Astrocyte of the cerebellum (primary cell): Measurements from ENCODE around the gene INPP5K.

ENCODE experiments used
- DNase-seq: peaks from one replicate; pipeline ENCODE4 v3.0.0-alpha.2; 2011; ENCODE audit warnings: low read depth
- H3K4me3 ChIP-seq: 2 replicates; pipeline ENCODE4 v1.5.1; 2011; ENCODE audit warnings: mild to moderate bottlenecking, low read depth, low read length, moderate library complexity
- CTCF ChIP-seq: IDR thresholded peaks from 2 replicates; pipeline ENCODE4 v1.5.1; 2012; ENCODE audit warnings: low read length, low read depth, moderate library complexity, mild to moderate bottlenecking; ENCODE audit errors: missing control alignments
- in situ Hi-C: cut with HindIII; loops from 2 replicates; pipeline ENCODE4 v1.10.0; 2017; ENCODE audit warnings: low sequenced_read_pairs

Gene INPP5K

DNA sequence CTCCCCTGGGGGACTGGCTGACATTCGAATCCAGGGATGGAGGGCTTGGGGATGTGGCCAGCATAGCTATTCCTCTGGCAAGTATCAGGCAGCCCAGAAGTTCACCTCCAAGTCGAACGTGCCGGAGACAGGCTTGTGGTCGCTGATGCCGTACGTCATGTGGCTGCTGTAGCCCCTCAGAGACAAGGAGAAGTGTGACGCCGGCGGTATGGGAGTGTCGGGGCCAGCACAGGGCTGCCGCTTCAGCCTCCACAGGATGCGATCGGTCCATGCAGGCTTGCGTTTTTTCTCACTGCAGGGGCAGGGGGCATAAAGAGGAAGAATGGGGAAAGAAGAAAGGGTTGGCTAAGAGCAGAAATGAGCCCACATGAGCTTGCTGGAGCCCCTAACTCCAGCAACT lies 18.6 kb downstream of the INPP5K start:
- no peak overlapping the region for H3K4me3 ChIP-seq
- DNase-seq: no peak
- in situ Hi-C loops: no loop called here
- TF ChIP-seq CTCF: no peak

- TF ChIP-seq CTCF: no peak
- no peak overlapping the region for H3K4me3 ChIP-seq
- in situ Hi-C loops: no loop called here
- DNase-seq: no peak
These were observed 19.5 kb downstream of the INPP5K start for GRCh38 chr17:1496869-1497268.

- in situ Hi-C loops: no loop called here
- TF ChIP-seq CTCF: no peak
- no peak overlapping the region for H3K4me3 ChIP-seq
- no peak for DNase-seq
These were observed 21.0 kb downstream of the INPP5K start for GRCh38 chr17:1495265-1495989.

- in situ Hi-C loops: no loop called here
- no peak for DNase-seq
- TF ChIP-seq CTCF: no peak
- no peak overlapping the region for H3K4me3 ChIP-seq
These were observed 21.6 kb downstream of the INPP5K start for GRCh38 chr17:1494736-1495253.

- no peak overlapping the region for H3K4me3 ChIP-seq
- TF ChIP-seq CTCF: no peak
- in situ Hi-C loops: no loop called here
- DNase-seq: no peak
These were observed 22.2 kb downstream of the INPP5K start for GRCh38 chr17:1494203-1494602.

GRCh38 chr17:1493291-1493980 lies 23.0 kb downstream of the INPP5K start:
- DNase-seq: no peak
- in situ Hi-C loops: no loop called here
- TF ChIP-seq CTCF: no peak
- no peak overlapping the region for H3K4me3 ChIP-seq
